Type B pancreatic cell (in vitro differentiated cells): ENCODE measurements around the gene SNTG2. TPM values are rescaled to one million over a fixed set of nuclear protein-coding genes. Genes with fewer than 3 reads are reported as not detected.

Source experiments
- DNase-seq: peaks from one replicate; pipeline ENCODE4 v3.0.0; 2021; ENCODE audit warnings: mixed read lengths; ENCODE audit not compliant: unreplicated experiment; ENCODE audit errors: extremely low spot score
- H3K27ac Mint-ChIP-seq: 2 replicates; pipeline ENCODE4 v1.8.0; 2021; ENCODE audit warnings: mild to moderate bottlenecking, mixed read lengths
- H3K27me3 Mint-ChIP-seq: 2 replicates; pipeline ENCODE4 v1.8.0; 2021; ENCODE audit warnings: mixed read lengths
- H3K36me3 Mint-ChIP-seq: 2 replicates; pipeline ENCODE4 v1.8.0; 2021; ENCODE audit warnings: mixed read lengths
- H3K4me1 Mint-ChIP-seq: one replicate; pipeline ENCODE4 v1.8.0; 2021; ENCODE audit warnings: mixed read lengths; ENCODE audit not compliant: unreplicated experiment
- H3K4me3 Mint-ChIP-seq: 2 replicates; pipeline ENCODE4 v1.8.0; 2021; ENCODE audit warnings: mild to moderate bottlenecking, mixed read lengths
- H3K9me3 Mint-ChIP-seq: 2 replicates; pipeline ENCODE4 v1.8.0; 2021; ENCODE audit warnings: mixed read lengths
- total RNA-seq: library from RNA; stranded (reverse); gene quantifications from 2 replicates; pipeline ENCODE4 v1.2.1, GENCODE V29; 2021; ENCODE audit warnings: low replicate concordance
- TF ChIP-seq, protein P1 (sequence below): fragments of 200-600 bp; sonication (generic); conservative IDR thresholded peaks from 2 replicates; pipeline ENCODE4 v1.5.0; 2021; ENCODE audit warnings: antibody characterized with exemption, mild to moderate bottlenecking

The SNTG2 gene
- total RNA-seq, 1 donor from 2014 or later = 1.1 TPM

GRCh38 chr2:1141079-1141478 is 190.4 kb downstream of the SNTG2 start:
- H3K27me3 Mint-ChIP-seq = peaks cover 18% of the 10 kb centered on the region
- peaks cover 7% of the 10 kb centered on the region for H3K9me3 Mint-ChIP-seq
- peaks cover 22% of the 10 kb centered on the region for H3K4me1 Mint-ChIP-seq
- no peak overlapping the region for H3K4me3 Mint-ChIP-seq
- TF ChIP-seq, protein P1, sequence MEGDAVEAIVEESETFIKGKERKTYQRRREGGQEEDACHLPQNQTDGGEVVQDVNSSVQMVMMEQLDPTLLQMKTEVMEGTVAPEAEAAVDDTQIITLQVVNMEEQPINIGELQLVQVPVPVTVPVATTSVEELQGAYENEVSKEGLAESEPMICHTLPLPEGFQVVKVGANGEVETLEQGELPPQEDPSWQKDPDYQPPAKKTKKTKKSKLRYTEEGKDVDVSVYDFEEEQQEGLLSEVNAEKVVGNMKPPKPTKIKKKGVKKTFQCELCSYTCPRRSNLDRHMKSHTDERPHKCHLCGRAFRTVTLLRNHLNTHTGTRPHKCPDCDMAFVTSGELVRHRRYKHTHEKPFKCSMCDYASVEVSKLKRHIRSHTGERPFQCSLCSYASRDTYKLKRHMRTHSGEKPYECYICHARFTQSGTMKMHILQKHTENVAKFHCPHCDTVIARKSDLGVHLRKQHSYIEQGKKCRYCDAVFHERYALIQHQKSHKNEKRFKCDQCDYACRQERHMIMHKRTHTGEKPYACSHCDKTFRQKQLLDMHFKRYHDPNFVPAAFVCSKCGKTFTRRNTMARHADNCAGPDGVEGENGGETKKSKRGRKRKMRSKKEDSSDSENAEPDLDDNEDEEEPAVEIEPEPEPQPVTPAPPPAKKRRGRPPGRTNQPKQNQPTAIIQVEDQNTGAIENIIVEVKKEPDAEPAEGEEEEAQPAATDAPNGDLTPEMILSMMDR = no peak
- no peak overlapping the region for H3K27ac Mint-ChIP-seq
- DNase-seq = no peak
- no peaks in the 10 kb centered on the region for H3K36me3 Mint-ChIP-seq

- no peak overlapping the region for H3K27ac Mint-ChIP-seq
- H3K27me3 Mint-ChIP-seq = peaks cover 8% of the 10 kb centered on the region
- H3K4me3 Mint-ChIP-seq = no peak overlapping the region
- no peak for DNase-seq
- peaks cover 9% of the 10 kb centered on the region for H3K4me1 Mint-ChIP-seq
- H3K9me3 Mint-ChIP-seq = peaks cover 12% of the 10 kb centered on the region
- H3K36me3 Mint-ChIP-seq = no peaks in the 10 kb centered on the region
- TF ChIP-seq, protein P1 = no peak
These were observed 192.5 kb downstream of the SNTG2 start for GRCh38 chr2:1143129-1143528.

GRCh38 chr2:1147873-1148612 is 197.4 kb downstream of the SNTG2 start:
- Mint-ChIP-seq H3K27ac (no peak overlapping the region), H3K4me3 (no peak overlapping the region), H3K4me1 (no peaks in the 10 kb centered on the region), H3K36me3 (no peaks in the 10 kb centered on the region), H3K27me3 (peaks cover 6% of the 10 kb centered on the region), H3K9me3 (peaks cover 12% of the 10 kb centered on the region)
- no peak for DNase-seq
- TF ChIP-seq, protein P1 = no peak

DNA sequence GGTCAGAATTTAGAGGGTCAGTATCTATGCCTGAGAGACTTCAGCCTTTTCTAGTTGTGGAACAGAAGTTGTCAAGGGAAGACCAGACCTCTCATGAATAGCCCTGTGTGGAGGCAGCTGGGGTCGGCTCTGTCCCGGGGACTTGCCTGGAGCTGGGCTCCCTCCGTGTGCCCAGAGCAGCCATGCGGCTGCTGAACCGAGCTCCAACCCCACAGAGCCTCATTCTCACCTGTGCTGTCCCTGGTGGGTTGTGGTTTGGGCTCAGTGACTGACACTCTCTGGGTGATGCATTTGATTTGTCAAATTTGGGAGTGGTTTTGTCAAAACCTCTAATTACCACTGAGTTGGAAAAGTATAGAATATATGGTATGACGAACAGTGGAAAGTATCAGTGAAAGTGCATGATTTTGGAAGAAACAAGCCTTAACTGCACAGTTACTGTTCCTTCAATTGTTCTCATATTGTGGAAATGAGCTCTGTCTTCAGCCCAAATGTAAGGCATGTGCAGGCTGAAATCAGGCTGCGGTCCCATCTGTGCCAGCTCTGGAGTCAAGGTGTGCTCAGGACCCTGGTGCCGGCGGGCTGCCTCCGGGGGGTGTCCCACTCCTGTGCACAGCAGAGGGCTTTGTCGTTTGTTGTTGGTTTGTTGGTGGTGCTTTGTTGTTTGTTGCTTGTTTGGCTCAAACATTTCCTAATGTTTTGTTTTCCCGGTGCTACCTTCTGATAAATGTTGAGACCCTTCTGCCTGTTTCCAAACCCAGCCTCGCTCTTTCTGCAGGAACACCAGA is 200.3 kb downstream of the SNTG2 start:
- H3K9me3 Mint-ChIP-seq = peaks cover 5% of the 10 kb centered on the region
- DNase-seq = no peak
- no peaks in the 10 kb centered on the region for H3K36me3 Mint-ChIP-seq
- H3K4me3 Mint-ChIP-seq = no peak overlapping the region
- H3K4me1 Mint-ChIP-seq = no peaks in the 10 kb centered on the region
- H3K27me3 Mint-ChIP-seq = peaks cover 6% of the 10 kb centered on the region
- no peak overlapping the region for H3K27ac Mint-ChIP-seq
- TF ChIP-seq, protein P1 = no peak

GRCh38 chr2:1152375-1152774 is 201.7 kb downstream of the SNTG2 start:
- Mint-ChIP-seq H3K27ac (no peak overlapping the region), H3K4me3 (no peak overlapping the region), H3K4me1 (no peaks in the 10 kb centered on the region), H3K27me3 (peaks cover 6% of the 10 kb centered on the region), H3K36me3 (no peaks in the 10 kb centered on the region), H3K9me3 (no peaks in the 10 kb centered on the region)
- TF ChIP-seq, protein P1 = no peak
- no peak for DNase-seq
